GM06990 (cell line): ENCODE results near the gene TMEM43.

Source experiments
- DNase-seq: peaks from one replicate; pipeline ENCODE4 v3.0.0-alpha.2; 2011; ENCODE audit not compliant: insufficient read length; ENCODE audit errors: extremely low read depth
- H3K27me3 ChIP-seq: replicated peaks from 2 replicates; pipeline ENCODE4 v1.6.0; 2011; ENCODE audit warnings: low read length; ENCODE audit not compliant: control insufficient read depth, insufficient read depth
- H3K36me3 ChIP-seq: 2 replicates; pipeline ENCODE4 v1.5.1; 2011; ENCODE audit warnings: low read length; ENCODE audit not compliant: control insufficient read depth, insufficient read depth
- H3K4me3 ChIP-seq: replicated peaks from 2 replicates; pipeline ENCODE4 v1.5.1; 2011; ENCODE audit warnings: low read depth, mild to moderate bottlenecking, control low read depth, low read length
- TF ChIP-seq, protein P1 (sequence below): IDR thresholded peaks from 2 replicates; pipeline ENCODE4 v1.5.1; 2011; ENCODE audit warnings: low read length, control low read depth, mild to moderate bottlenecking, inconsistent platforms; ENCODE audit not compliant: insufficient read depth, poor library complexity, severe bottlenecking

The TMEM43 gene

DNA sequence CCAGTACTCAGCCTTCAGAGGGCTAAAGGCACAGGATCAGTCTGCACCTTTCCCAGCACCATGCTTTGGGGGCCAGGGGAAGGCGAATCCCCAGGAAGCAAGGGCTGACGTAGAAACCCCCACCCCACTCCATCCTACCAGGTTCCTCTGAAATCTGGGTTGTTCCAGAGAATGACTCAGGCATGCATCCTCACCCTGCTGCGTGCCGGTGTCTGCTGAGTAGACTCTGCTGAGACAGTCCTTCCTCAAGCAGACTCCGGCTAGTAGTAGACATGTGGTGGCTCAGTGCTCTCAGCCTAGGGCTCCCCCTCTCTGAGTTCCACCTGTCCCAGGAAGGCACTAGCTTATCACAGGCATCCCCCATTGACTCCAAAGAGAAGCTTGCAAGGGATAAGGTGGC, 9.0 kb downstream of the TMEM43 start:
- no peak for DNase-seq
- peaks cover 39% of the 10 kb centered on the region for H3K36me3 ChIP-seq
- H3K27me3 ChIP-seq = no peaks in the 10 kb centered on the region
- H3K4me3 ChIP-seq = no peak overlapping the region
- TF ChIP-seq, protein P1, sequence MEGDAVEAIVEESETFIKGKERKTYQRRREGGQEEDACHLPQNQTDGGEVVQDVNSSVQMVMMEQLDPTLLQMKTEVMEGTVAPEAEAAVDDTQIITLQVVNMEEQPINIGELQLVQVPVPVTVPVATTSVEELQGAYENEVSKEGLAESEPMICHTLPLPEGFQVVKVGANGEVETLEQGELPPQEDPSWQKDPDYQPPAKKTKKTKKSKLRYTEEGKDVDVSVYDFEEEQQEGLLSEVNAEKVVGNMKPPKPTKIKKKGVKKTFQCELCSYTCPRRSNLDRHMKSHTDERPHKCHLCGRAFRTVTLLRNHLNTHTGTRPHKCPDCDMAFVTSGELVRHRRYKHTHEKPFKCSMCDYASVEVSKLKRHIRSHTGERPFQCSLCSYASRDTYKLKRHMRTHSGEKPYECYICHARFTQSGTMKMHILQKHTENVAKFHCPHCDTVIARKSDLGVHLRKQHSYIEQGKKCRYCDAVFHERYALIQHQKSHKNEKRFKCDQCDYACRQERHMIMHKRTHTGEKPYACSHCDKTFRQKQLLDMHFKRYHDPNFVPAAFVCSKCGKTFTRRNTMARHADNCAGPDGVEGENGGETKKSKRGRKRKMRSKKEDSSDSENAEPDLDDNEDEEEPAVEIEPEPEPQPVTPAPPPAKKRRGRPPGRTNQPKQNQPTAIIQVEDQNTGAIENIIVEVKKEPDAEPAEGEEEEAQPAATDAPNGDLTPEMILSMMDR = no peak

DNA sequence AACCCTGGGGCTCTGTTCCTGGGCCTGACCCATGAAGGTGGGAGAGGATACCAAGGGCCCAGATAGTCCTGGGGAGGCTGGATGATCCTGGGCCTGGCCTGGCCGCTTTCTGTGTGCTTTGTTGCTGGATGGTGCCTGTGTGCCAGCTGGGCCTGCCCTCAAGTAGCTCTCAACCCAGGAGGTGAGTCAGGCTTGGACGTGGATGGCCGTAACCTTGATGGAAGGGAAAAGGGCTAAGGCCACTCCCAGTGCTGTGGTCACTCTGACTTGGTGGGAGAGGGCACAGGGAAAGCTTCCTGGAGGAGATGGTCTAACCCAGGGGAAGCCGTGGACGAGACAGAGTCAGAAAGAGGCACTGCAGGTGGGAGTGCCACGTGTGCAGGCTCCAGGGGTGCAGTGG, 9.4 kb downstream of the TMEM43 start:
- H3K36me3 ChIP-seq = peaks cover 41% of the 10 kb centered on the region
- H3K27me3 ChIP-seq = no peaks in the 10 kb centered on the region

DNA sequence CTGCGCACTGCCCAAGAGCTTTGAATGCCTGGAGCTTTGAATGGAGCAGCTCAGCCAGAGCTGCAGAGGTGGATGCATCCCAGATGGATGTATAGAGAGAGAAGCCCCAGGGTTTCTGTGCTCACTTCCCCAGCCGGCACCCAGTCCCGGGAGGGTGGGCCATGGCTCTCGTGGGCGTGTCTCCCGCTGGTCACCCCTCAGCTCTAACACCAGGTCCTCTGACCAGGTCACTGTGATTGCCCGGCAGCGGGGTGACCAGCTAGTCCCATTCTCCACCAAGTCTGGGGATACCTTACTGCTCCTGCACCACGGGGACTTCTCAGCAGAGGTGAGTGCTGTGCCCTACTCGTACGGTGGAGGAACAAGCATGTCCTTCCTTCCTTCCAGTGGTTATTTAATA, 10.7 kb downstream of the TMEM43 start:
- DNase-seq = no peak
- TF ChIP-seq, protein P1 = no peak
- Histone ChIP-seq H3K4me3 (no peak overlapping the region), H3K27me3 (no peaks in the 10 kb centered on the region), H3K36me3 (peaks cover 44% of the 10 kb centered on the region)

More for the DNA sequence above, 9.4 kb downstream of the TMEM43 start:
- no peak for DNase-seq
- H3K4me3 ChIP-seq = no peak overlapping the region
- TF ChIP-seq, protein P1 = no peak

DNA sequence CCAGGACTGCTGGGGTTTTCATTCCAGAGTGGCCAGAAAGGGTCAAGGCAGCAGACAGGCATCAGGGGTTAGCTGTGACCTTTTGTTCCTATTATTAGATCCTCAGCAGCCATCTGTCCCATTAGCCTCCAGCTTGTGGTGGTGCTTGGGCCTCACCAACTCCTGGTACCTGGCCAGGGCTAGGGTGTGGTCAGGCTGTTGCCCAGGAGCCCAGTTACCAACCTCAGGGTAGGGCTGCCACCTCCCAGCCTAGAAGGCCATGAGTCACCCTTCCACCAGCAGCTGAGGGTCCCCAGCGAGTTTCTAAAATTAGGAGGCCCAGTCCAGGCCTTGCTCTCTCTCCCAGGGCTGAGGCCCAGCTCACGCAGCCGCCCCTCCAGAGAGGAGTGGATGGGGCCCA, 12.2 kb downstream of the TMEM43 start:
- no peaks in the 10 kb centered on the region for H3K27me3 ChIP-seq
- no peak overlapping the region for H3K4me3 ChIP-seq
- TF ChIP-seq, protein P1 = no peak
- peaks cover 43% of the 10 kb centered on the region for H3K36me3 ChIP-seq
- no peak for DNase-seq

DNA sequence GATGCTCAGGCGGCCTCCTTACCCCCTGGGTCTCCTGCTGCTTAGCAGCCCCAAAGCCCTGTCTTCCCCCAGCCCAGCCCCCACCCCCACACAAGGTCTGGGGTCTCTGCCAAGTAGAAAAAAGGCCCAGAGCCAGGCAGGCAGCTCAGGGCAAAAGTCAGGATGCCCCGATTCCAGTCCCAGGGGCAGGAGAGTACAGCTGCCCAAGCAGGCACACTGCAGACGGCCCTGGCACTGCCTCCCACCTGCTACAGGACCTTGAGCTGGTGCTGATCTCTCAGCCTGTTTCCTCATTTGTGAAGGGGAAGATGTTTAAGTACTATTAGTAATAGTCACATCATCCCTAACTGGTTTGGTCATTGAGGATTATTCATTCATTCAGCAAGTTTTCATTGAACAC, 12.6 kb downstream of the TMEM43 start:
- peaks cover 41% of the 10 kb centered on the region for H3K36me3 ChIP-seq
- TF ChIP-seq, protein P1 = no peak
- H3K4me3 ChIP-seq = no peak overlapping the region
- DNase-seq = no peak
- no peaks in the 10 kb centered on the region for H3K27me3 ChIP-seq

DNA sequence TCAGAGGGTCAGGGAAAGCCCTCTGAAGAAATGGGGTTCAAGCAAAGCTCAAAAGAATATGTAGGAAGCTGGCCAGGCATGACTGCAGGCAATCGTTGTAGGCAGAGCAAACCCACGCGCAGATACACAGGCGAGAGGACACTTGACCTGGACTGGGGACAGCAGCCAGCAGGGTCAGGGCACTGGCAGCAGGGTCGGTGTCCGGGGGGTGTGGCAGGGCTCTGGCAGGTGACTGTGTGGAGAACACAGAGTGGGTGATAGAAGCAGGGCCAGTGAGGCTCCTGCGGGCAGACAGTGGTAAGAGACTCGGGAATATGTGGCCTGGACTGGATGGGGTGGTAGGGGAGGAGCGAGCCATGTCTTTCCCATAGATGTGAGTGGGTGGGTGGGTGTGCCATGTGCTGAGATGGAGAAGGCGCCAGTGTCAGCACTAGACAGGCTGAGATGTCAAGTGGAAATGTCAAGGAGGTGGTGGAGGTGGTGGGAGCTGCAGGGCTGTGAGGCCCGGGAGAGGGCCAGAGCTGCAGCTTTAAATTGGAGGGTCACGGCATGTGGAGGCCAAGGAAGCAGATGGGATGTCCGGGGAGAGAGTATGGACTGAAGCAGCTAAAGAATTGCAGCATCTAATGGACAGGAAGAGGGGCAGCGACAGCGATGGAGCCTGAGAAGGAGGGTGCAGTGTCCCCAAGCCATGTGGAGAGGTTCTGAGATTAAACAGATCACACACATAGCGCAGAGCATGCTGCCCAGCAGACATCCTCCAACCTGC, 13.4 kb downstream of the TMEM43 start:
- TF ChIP-seq, protein P1 = no peak
- H3K36me3 ChIP-seq = peaks cover 34% of the 10 kb centered on the region
- H3K4me3 ChIP-seq = no peak overlapping the region
- no peak for DNase-seq
- H3K27me3 ChIP-seq = no peaks in the 10 kb centered on the region
